Activated CD8-positive, alpha-beta memory T cell treated with anti-CD3 and anti-CD28 coated beads for 4 hours (primary cell): ENCODE results near the gene SORCS2.

ENCODE experiments used
- DNase-seq, 2 donors: peaks; one replicate each; pipeline ENCODE4 v3.0.0-alpha.2; 2020; ENCODE audit warnings: low read depth in 2 of 2

Gene SORCS2

DNA sequence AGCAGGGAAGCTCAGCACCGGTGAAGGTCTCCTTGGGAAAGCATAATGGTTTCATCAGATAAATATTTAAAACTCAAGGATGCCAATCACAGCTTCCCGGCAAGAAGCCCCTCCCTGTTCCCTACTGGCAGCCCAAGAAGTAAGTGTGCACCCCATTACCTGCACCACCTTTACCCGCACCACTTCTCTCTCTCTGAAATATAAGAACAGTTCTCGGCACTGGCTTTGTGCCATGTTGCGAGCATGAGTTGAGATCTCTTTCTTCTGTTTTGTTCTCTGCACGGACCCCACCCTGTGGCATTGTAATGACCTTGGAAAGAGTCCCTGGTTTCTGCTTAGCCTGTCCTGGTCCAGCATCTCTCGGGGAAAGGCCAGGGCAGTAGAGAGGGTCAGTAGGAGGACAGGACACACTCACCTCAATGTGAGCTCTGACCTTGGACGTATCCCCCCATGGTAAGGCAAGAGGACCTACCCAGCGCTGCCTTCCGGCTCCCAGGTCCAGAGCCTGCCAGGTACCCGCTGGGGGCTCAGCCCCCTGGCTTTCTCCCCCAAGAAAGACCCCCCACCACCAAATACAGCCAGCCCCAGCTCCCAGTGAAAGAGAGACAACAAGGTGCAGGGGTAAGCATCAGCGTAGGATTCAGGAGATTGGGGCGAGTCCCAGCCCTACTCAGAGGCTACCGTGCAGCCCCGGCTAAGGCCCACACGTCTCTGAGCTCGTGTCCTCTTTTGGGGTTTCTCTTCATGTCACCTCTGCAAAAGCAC lies 161.7 kb downstream of the SORCS2 start:
- DNase-seq, result no peak

DNA sequence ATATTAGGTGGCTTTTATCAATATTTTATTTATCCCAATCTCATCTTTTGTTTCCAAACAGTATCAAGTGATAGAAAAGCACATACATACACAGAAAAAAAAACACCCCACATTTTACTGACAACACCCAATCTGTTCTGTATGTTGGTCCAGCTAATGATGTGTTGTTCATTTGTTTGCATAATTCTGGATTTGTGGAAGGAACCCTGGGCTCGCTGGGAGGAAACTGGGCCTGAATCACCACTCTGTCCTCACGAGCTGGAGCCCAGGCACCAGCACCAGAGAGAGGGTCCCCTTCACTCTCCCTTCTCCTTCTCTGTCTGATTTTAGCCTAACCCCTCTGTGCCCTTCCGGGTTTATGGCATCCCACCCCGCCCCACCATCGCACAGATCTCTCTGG lies 162.6 kb downstream of the SORCS2 start:
- no peak for DNase-seq

DNA sequence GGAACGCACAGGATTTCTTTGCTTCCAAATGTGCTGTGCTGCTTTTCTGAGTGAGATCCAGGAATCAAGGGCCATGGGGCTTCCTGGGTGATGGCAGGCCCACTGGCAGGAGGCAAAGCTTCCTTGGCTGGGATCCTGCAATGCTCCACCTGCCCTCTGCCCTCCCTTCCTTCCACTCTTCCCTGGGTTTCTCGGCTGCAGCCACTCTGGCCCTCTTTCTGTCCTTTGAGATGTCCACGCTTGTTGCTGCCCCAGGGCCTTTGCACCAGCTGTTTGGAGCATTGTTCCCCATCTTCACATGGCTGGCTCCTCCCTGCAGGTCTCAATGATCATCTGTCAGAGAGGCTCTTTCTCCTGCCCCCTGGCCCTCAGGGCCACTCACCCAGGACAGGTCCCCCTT lies 163.5 kb downstream of the SORCS2 start:
- no peak for DNase-seq

DNA sequence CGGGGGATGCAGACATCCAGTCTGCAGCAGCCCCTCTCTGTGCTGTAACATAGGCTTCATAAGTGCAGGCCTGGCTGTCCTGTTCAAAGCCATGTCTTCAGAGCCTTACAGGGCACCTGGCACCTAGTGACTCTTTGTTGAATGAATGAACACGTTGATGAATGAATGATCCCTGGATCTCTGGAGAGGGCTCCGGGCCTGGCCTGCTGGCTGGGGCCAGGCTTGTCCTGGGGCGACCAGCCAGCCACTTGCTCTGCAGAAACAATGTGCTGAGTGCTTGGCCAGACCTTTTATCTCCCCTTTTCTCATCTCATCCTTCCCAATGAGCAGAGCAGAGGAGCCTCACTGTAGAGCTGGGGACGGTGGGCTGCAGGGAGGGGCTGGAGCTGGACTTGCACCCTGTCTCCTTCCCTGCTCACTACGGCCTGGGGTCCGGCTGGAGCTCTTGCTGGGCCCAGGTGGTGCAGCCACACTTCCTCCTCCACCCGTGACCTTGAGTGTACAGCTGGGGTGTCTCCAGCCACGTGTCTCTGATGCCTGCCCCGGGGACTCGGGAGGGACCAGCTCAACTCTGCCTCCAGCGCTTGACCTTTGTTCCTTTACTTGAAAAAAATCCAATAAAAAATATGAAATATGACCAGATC lies 164.5 kb downstream of the SORCS2 start:
- DNase-seq, result no peak

- no peak for DNase-seq
Observed at GRCh38 chr4:7357323-7357722, 165.0 kb downstream of the SORCS2 start.

- no peak for DNase-seq
Observed at GRCh38 chr4:7358100-7358735, 165.9 kb downstream of the SORCS2 start.

DNA sequence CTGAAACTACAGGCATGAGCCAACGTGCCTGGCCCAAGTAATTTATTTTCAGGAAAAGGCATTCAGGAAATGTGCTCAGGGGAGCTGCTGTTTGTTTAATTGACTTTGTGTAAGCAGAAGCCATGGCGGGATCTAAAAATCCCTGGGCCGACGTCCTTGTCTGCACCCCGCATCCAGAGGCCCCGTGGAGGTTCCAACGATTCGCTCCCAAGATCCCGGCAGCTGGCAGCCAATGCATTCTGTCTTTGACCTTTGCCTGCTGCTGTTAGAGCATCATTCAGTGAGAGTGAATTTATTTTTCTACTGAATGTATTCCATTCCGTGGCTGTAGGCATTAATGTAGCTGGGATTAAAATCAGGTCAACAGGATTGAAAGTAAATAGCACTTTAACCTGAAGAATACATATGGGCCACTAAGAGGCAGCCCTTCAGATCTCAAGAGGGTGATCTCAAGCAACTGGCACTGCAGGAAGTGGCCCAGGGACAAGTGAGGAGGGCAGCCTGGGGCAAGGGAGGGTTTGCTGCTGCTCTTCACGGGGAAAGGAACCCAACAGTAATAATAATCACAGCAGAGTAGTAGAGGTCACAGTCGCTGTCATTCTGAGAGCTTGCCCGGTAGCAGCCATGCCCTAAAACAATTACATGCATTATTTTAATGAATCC lies 167.2 kb downstream of the SORCS2 start:
- no peak for DNase-seq

GRCh38 chr4:7360806-7361205 lies 168.5 kb downstream of the SORCS2 start:
- no peak for DNase-seq

- no peak for DNase-seq
Observed at GRCh38 chr4:7361280-7361895, 169.1 kb downstream of the SORCS2 start.

DNA sequence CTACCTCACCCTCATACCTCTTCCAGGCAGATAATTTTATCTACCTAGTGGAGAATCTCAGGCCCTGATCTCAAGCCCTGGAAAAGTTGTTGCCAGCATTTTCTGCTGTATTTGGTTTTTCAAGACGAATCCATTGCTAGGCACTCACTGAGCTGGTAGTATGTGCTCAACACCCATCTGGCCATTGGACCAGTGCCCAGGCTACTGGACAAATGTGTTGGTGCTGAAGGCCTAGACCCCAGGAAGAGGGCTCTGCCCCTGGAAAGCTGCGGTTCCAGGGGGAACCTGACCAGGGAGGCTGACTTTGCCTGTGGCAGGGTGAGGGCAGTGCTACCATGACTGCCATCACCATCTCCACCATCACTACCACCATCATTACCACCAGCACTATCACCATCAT lies 170.0 kb downstream of the SORCS2 start:
- DNase-seq, result no peak

DNA sequence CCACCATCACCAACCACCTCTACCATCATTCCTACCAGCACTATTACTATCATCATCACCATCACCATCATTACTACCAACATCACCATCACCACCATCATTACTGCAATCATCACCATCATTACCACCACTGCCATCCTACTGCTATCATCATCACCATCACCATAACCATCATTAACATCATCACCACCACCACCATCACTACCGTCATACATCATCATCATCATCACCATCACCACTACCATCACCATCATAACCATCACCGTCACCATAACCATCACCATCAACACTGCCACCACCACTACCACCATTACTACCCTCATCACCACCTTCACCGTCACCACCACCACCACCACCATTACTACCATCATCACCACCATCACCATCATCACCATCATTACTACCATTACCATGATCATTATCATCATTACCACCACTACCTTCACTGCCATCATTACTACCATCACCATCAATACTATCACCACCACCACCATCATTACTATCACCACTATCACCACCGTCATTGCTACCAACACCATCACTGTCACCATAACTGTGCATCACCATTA lies 170.6 kb downstream of the SORCS2 start:
- DNase-seq, result no peak

DNA sequence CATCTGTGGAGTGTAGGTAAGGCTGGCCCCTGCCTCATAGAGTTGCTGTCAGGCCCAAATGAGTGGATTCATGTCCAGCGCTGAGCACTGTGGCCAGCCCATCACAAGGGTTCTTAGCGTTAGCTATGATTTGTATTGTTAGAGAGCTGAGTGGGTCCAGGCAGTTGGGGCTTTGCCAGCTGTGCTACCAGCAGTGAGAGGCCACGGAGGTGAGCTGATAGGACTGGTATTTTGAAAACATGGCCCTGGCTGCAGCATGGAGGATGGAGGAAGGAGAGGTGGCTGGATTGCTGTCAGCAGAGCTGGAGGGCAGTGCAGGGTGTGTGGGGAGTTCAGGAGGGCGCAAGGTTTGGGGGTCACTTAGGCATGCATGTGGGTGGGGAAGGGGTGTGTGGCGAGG lies 172.6 kb downstream of the SORCS2 start:
- no peak for DNase-seq

- no peak for DNase-seq
Observed at GRCh38 chr4:7365462-7366179, 173.3 kb downstream of the SORCS2 start.

DNA sequence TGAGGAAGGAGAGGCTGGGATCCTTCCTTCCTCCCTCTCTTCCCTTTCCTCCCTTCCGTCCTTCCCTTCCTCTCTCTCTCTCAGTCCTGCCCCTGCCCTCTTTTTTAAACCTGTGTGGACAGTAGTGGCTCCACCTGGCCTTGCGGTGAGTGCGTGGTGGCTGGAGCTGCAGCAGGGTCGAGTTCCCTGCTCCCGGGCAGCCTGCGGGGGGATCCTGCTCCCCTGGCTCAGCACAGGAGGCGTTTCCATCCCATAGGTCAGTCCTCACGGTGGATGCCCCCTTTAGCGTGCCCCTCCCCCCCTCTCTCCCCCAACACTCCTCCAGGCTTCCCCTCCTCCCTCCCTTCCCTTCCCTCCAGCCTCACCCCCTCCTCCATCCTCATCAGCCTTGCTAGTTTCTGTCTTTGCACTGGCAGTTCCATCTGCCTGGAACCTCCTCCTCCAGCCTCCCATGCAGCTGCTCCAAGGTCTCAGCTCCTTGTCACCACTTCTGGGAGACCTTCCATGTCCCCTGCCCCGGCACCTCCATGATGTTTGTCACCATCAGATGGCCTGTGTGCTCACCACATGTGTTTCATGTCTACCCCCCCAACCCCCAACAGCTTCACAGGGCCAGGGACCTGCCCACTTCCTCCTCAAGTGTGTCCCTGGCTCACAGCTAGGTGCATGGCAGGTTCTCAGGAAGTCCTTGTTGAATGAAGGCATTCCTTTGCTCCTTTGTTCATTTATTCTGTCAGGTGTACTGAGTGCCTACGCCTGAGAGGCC lies 174.0 kb downstream of the SORCS2 start:
- DNase-seq, result no peak

- no peak for DNase-seq
Observed at GRCh38 chr4:7366954-7367353, 174.6 kb downstream of the SORCS2 start.

DNA sequence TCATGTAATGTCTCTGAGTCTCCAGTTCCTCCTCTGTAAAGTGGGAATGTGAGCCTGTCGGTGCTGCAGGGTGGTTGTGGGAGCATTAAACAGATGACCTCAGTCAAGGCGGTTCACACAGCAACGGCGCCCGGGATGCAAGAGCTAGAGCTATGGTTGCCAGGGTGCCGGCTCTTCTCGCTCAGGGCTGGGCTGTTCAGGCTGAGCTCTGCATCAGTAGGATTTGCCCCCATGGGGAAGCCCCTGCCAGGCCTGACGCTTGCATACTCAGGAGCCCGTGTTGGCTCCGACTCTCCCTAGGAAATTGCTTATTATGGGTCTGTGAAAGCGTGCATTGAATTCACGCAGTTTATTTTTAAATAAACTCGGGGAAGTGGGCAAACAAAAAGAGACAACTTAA lies 175.1 kb downstream of the SORCS2 start:
- DNase-seq, result no peak

DNA sequence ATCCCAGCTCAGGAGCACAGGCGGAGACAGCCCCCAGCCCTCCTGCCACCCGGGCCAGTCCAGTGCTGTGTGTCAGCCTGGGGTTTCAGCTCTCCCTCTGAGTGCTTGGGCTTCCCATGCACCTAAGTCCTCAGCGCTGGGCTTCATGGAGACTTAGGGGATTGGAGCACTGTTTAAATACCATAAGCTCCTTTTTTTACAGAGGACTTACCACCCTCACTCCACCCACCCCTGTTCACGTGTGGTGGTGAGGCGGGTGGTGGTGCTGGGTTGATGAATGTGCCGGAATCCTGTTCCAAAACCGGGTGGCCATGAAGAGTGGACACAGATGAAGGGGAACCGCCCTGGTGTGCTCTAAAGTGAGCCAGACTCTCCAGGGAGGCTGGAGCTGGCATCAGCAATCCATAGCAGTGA lies 175.5 kb downstream of the SORCS2 start:
- no peak for DNase-seq

DNA sequence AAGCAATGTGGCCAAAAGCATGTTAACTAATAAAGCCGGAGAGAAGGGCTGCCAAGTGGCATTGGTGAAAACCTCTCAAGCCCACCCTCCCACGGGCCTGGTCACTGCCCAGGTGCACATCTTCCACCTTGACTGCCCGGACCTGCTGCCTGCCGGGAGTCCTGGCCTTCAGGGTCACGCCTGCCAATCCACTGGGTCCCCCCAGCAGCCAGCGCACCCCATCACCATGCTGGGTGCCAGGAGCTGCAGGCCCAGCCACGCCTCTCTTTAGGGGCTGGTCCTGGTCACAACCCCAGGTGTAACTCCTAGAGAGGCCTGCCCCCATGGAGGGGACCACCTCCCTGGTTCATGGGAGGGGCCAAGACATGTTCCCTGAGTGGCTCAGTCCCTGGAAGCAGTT lies 176.0 kb downstream of the SORCS2 start:
- DNase-seq, result no peak

- no peak for DNase-seq
Observed at GRCh38 chr4:7369511-7369910, 177.2 kb downstream of the SORCS2 start.

DNA sequence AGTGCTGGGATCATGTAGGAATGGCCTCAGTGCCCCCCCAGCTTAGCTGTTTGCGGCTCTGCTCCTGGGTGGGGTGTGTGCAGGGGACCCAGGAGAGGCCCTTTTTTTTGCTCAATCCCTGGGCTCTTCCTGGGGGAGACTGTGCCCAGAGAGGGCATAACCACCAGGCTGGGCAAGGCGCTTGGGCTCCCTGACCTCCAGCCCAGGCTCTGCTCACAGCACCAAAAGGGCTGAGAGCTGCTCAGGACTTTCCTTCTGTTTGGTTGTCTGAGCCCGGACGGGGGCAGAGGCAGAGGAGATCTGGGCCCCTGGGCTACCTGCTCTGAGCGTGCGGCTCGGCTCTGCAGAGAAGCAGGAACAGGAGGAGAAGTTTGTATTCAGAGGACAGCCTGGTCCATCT lies 177.7 kb downstream of the SORCS2 start:
- DNase-seq, result no peak
